ENCODE results near the gene DMRT1. TPM values are rescaled to one million over a fixed set of nuclear protein-coding genes. Genes with fewer than 3 reads are reported as not detected.

Gene DMRT1
- total RNA-seq, 1 experiment from 2014 or later: not detected

DNA sequence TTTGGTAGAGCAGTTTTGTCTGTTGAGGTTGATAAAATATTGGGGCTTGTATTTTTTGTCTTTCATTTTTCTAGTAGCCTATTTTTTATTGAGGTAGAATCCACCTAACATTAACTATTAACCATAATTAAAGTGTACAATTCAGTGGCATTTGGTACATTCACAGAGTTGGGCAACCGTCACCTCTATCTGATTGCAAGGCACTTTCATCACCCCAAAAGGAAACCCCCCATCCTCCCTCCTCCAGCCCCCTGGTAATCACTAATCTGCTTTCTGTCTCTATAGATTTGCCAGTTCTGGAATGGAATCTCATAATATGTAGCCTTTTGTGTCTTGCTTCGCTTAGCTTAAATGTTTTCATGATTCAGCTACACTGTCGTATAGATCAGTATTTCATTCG is 79.4 kb downstream of the DMRT1 start:
- intact Hi-C loops (cut with micrococcal nuclease; ENCODE audit: unreplicated experiment): no loop called here
- no peaks in the 10 kb centered on the region for H3K27me3 ChIP-seq (ENCODE audit: control insufficient read depth, insufficient read depth, low read length)
- H3K4me1 ChIP-seq (ENCODE audit: control insufficient read depth, insufficient read depth, low read length): no peaks in the 10 kb centered on the region
- TF ChIP-seq POLR2AphosphoS5 (IDR thresholded peaks at IDR 0.05; ENCODE audit: low read depth, low read length): no peak
- TF ChIP-seq SIN3A (IDR thresholded peaks at IDR 0.05; ENCODE audit: borderline replicate concordance, insufficient read depth, low read depth, low read length): no peak
- no peak for TF ChIP-seq TCF7L2 (IDR thresholded peaks at IDR 0.05; ENCODE audit: low read depth, low read length)
- TF ChIP-seq, protein P1, sequence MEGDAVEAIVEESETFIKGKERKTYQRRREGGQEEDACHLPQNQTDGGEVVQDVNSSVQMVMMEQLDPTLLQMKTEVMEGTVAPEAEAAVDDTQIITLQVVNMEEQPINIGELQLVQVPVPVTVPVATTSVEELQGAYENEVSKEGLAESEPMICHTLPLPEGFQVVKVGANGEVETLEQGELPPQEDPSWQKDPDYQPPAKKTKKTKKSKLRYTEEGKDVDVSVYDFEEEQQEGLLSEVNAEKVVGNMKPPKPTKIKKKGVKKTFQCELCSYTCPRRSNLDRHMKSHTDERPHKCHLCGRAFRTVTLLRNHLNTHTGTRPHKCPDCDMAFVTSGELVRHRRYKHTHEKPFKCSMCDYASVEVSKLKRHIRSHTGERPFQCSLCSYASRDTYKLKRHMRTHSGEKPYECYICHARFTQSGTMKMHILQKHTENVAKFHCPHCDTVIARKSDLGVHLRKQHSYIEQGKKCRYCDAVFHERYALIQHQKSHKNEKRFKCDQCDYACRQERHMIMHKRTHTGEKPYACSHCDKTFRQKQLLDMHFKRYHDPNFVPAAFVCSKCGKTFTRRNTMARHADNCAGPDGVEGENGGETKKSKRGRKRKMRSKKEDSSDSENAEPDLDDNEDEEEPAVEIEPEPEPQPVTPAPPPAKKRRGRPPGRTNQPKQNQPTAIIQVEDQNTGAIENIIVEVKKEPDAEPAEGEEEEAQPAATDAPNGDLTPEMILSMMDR (IDR thresholded peaks at IDR 0.05): no peak
- TF ChIP-seq REST (IDR thresholded peaks at IDR 0.05; ENCODE audit: insufficient read depth in 1 of 2, low read depth in 2 of 2, low read length in 1 of 2): no peak
- no peak overlapping the region for H3K27ac ChIP-seq (ENCODE audit: low read length)
- DNase-seq (ENCODE audit: low read depth, low spot score) (no peak), ATAC-seq (no peak)
- CTCF ChIA-PET: no interaction called here
- no peak overlapping the region for H3K4me3 ChIP-seq (ENCODE audit: low read depth in 2 of 2, low read length in 2 of 2)
- POLR2A ChIA-PET: no interaction called here
- in situ Hi-C loops (cut with HindIII; ENCODE audit: low pct_unique_long_range_greater_than_20kb, low sequenced_read_pairs): no loop called here
- H3K36me3 ChIP-seq (ENCODE audit: control insufficient read depth, insufficient read depth, low read length): no peaks in the 10 kb centered on the region
- no TSS peak for BruUV-seq (replicated peaks)
- H3K9me3 ChIP-seq (ENCODE audit: control insufficient read depth, insufficient read depth, low read depth, low read length): no peaks in the 10 kb centered on the region

DNA sequence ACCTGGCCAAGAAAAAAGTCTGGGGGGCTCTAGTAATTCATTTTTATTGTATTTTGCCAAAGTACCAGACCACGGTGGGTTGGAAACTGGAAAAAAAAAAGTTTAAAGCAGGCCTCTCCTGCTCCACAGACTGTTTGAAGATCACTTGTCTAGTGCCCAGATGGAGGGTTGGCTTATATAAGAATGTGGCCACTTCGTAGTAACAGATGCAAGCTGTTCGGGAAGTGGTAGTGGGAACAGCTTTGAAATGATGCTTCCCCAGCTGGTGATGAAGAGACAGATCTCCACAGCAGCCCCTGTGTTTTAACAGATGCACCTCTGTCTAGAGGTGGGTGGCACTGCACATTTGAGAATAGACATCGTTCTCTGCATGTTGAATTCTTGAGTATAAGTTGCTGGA is 80.7 kb downstream of the DMRT1 start:
- intact Hi-C loops (cut with micrococcal nuclease; ENCODE audit: unreplicated experiment): no loop called here
- H3K9me3 ChIP-seq (ENCODE audit: control insufficient read depth, insufficient read depth, low read depth, low read length): no peaks in the 10 kb centered on the region
- DNase-seq (ENCODE audit: low read depth, low spot score) (no peak), ATAC-seq (no peak)
- H3K36me3 ChIP-seq (ENCODE audit: control insufficient read depth, insufficient read depth, low read length): no peaks in the 10 kb centered on the region
- H3K27ac ChIP-seq (ENCODE audit: low read length): no peak overlapping the region
- no peaks in the 10 kb centered on the region for H3K27me3 ChIP-seq (ENCODE audit: control insufficient read depth, insufficient read depth, low read length)
- CTCF ChIA-PET: no interaction called here
- BruUV-seq (replicated peaks): no TSS peak
- in situ Hi-C loops (cut with HindIII; ENCODE audit: low pct_unique_long_range_greater_than_20kb, low sequenced_read_pairs): no loop called here
- POLR2A ChIA-PET: no interaction called here
- TF ChIP-seq POLR2AphosphoS5 (IDR thresholded peaks at IDR 0.05; ENCODE audit: low read depth, low read length) (no peak), REST (IDR thresholded peaks at IDR 0.05; ENCODE audit: insufficient read depth in 1 of 2, low read depth in 2 of 2, low read length in 1 of 2) (no peak), SIN3A (IDR thresholded peaks at IDR 0.05; ENCODE audit: borderline replicate concordance, insufficient read depth, low read depth, low read length) (no peak), TCF7L2 (IDR thresholded peaks at IDR 0.05; ENCODE audit: low read depth, low read length) (no peak)
- TF ChIP-seq, protein P1 (IDR thresholded peaks at IDR 0.05): no peak
- H3K4me1 ChIP-seq (ENCODE audit: control insufficient read depth, insufficient read depth, low read length): no peaks in the 10 kb centered on the region
- H3K4me3 ChIP-seq (ENCODE audit: low read depth in 2 of 2, low read length in 2 of 2): no peak overlapping the region

All from Panc1 (cell line).